ENCODE results near the gene TEX26.

Gene TEX26

DNA sequence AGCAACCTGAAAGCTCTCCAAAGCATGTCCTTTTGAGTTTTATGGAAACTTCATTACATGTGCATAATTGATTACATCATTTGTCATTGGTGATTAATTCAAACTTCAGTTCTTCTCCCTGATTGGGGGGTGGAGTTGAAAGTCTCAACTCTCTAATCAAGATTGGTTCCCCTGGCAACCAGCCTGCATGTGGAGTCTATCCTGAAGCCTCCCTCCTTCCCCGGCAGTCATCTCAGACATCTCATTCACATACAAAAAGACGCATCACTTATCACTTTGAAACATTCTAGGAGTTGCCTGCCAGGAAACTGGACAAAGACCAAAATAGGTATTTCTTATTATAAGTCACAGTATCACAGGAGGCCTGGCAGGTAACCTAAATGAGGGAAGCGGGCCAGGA, 50.5 kb downstream of the TEX26 start:
- no peaks in the 10 kb centered on the region; the same call in 1 of the 2 replicates for H3K4me1 ChIP-seq (ENCODE audit: control insufficient read depth, insufficient read depth, low read length)
- POLR2A ChIA-PET: no interaction called here
- CTCF ChIA-PET: interaction anchor here (1.8 kb wide), 1 partner anchor 62 kb away, joined by 4 read pairs; no protein-coding TSS in a partner anchor

GRCh38 chr13:30983431-30983830, 51.0 kb downstream of the TEX26 start:
- H3K27ac ChIP-seq (ENCODE audit: extremely low read depth, low read depth, low read length): no peak overlapping the region
- no peaks in the 10 kb centered on the region for H3K36me3 ChIP-seq (ENCODE audit: control insufficient read depth in 2 of 2, insufficient read depth in 1 of 2, low read length in 2 of 2)
- no peak for TF ChIP-seq ZNF174 (tag by site-specific recombination; IDR thresholded peaks at IDR 0.05)
- TF ChIP-seq ZNF221 (tag by site-specific recombination; IDR thresholded peaks at IDR 0.05; ENCODE audit: borderline replicate concordance): no peak
- no peak for TF ChIP-seq ZNF2 (tag by site-specific recombination; IDR thresholded peaks at IDR 0.05)
- no peak for TF ChIP-seq ZNF138 (tag by site-specific recombination; IDR thresholded peaks at IDR 0.05; ENCODE audit: borderline replicate concordance)
- CTCF ChIA-PET: interaction anchor here (1.8 kb wide), 1 partner anchor 61 kb away, joined by 4 read pairs; no protein-coding TSS in a partner anchor
- no peaks in the 10 kb centered on the region for H3K9me3 ChIP-seq (ENCODE audit: control insufficient read depth, insufficient read depth, low read depth, low read length)
- H3K4me1 ChIP-seq (ENCODE audit: control insufficient read depth, insufficient read depth, low read length): no peaks in the 10 kb centered on the region
- H3K4me3 ChIP-seq (ENCODE audit: low read depth, low read length): no peak overlapping the region
- POLR2A ChIA-PET: no interaction called here

More for the DNA sequence above, 50.5 kb downstream of the TEX26 start:
- TF ChIP-seq BCL11B (tag by site-specific recombination; IDR thresholded peaks at IDR 0.05; ENCODE audit: low read depth) (no peak), ZNF629 (tag by site-specific recombination; IDR thresholded peaks at IDR 0.05) (no peak), ZNF585B (tag by site-specific recombination; IDR thresholded peaks at IDR 0.05) (no peak), ZNF660 (tag by site-specific recombination; IDR thresholded peaks at IDR 0.05) (no peak), ZNF776 (tag by site-specific recombination; IDR thresholded peaks at IDR 0.05; ENCODE audit: borderline replicate concordance) (no peak), ZNF843 (tag by site-specific recombination; IDR thresholded peaks at IDR 0.05) (no peak), GFI1B (tag by site-specific recombination; IDR thresholded peaks at IDR 0.05) (no peak), BCL11A (tag by site-specific recombination; IDR thresholded peaks at IDR 0.05; ENCODE audit: low read depth) (no peak), ZNF433 (tag by site-specific recombination; IDR thresholded peaks at IDR 0.05; ENCODE audit: low read depth) (no peak), ZNF133 (tag by site-specific recombination; IDR thresholded peaks at IDR 0.05) (no peak), PATZ1 (tag by site-specific recombination; IDR thresholded peaks at IDR 0.05) (no peak), ZNF624 (tag by site-specific recombination; IDR thresholded peaks at IDR 0.05) (no peak)
- TF ChIP-seq, protein P1, sequence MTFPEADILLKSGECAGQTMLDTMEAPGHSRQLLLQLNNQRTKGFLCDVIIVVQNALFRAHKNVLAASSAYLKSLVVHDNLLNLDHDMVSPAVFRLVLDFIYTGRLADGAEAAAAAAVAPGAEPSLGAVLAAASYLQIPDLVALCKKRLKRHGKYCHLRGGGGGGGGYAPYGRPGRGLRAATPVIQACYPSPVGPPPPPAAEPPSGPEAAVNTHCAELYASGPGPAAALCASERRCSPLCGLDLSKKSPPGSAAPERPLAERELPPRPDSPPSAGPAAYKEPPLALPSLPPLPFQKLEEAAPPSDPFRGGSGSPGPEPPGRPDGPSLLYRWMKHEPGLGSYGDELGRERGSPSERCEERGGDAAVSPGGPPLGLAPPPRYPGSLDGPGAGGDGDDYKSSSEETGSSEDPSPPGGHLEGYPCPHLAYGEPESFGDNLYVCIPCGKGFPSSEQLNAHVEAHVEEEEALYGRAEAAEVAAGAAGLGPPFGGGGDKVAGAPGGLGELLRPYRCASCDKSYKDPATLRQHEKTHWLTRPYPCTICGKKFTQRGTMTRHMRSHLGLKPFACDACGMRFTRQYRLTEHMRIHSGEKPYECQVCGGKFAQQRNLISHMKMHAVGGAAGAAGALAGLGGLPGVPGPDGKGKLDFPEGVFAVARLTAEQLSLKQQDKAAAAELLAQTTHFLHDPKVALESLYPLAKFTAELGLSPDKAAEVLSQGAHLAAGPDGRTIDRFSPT (tag by site-specific recombination; IDR thresholded peaks at IDR 0.05): no peak
- Histone ChIP-seq H3K9me3 (ENCODE audit: control insufficient read depth, insufficient read depth, low read depth, low read length) (no peaks in the 10 kb centered on the region), H3K4me3 (ENCODE audit: low read depth, low read length) (no peak overlapping the region), H3K27ac (ENCODE audit: extremely low read depth, low read depth, low read length) (no peak overlapping the region), H3K36me3 (ENCODE audit: control insufficient read depth in 2 of 2, insufficient read depth in 1 of 2, low read length in 2 of 2) (no peaks in the 10 kb centered on the region)

GRCh38 chr13:30984620-30985019, 52.2 kb downstream of the TEX26 start:
- CTCF ChIA-PET: interaction anchor here (0.9 to 1.3 kb wide), 3 partner anchors 15 to 119 kb away, joined by 3 to 5 read pairs (median 3); no protein-coding TSS in a partner anchor
- Histone ChIP-seq H3K4me1 (ENCODE audit: control insufficient read depth, insufficient read depth, low read length) (no peaks in the 10 kb centered on the region), H3K36me3 (ENCODE audit: control insufficient read depth in 2 of 2, insufficient read depth in 1 of 2, low read length in 2 of 2) (no peaks in the 10 kb centered on the region), H3K27ac (ENCODE audit: extremely low read depth, low read depth, low read length) (no peak overlapping the region), H3K9me3 (ENCODE audit: control insufficient read depth, insufficient read depth, low read depth, low read length) (no peaks in the 10 kb centered on the region), H3K4me3 (ENCODE audit: low read depth, low read length) (no peak overlapping the region)
- TF ChIP-seq ZNF654 (tag by site-specific recombination; IDR thresholded peaks at IDR 0.05; ENCODE audit: low read depth) (no peak), GLI4 (tag by site-specific recombination; IDR thresholded peaks at IDR 0.05) (no peak)
- TF ChIP-seq, protein P2, sequence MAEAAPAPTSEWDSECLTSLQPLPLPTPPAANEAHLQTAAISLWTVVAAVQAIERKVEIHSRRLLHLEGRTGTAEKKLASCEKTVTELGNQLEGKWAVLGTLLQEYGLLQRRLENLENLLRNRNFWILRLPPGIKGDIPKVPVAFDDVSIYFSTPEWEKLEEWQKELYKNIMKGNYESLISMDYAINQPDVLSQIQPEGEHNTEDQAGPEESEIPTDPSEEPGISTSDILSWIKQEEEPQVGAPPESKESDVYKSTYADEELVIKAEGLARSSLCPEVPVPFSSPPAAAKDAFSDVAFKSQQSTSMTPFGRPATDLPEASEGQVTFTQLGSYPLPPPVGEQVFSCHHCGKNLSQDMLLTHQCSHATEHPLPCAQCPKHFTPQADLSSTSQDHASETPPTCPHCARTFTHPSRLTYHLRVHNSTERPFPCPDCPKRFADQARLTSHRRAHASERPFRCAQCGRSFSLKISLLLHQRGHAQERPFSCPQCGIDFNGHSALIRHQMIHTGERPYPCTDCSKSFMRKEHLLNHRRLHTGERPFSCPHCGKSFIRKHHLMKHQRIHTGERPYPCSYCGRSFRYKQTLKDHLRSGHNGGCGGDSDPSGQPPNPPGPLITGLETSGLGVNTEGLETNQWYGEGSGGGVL (tag by site-specific recombination; IDR thresholded peaks at IDR 0.05): no peak
- POLR2A ChIA-PET: no interaction called here
